ENCODE measurements around the gene KIFC3. TPM values are rescaled to one million over a fixed set of nuclear protein-coding genes. Genes with fewer than 3 reads are reported as not detected.
"Not testable (repeated sequence)": the region's sequence is repeated elsewhere in the genome, so short reads cannot be mapped to it uniquely, and the experiment has no call there.

KIFC3 gene
- total RNA-seq, 1 experiment from 2014 or later = 64.6 TPM

DNA sequence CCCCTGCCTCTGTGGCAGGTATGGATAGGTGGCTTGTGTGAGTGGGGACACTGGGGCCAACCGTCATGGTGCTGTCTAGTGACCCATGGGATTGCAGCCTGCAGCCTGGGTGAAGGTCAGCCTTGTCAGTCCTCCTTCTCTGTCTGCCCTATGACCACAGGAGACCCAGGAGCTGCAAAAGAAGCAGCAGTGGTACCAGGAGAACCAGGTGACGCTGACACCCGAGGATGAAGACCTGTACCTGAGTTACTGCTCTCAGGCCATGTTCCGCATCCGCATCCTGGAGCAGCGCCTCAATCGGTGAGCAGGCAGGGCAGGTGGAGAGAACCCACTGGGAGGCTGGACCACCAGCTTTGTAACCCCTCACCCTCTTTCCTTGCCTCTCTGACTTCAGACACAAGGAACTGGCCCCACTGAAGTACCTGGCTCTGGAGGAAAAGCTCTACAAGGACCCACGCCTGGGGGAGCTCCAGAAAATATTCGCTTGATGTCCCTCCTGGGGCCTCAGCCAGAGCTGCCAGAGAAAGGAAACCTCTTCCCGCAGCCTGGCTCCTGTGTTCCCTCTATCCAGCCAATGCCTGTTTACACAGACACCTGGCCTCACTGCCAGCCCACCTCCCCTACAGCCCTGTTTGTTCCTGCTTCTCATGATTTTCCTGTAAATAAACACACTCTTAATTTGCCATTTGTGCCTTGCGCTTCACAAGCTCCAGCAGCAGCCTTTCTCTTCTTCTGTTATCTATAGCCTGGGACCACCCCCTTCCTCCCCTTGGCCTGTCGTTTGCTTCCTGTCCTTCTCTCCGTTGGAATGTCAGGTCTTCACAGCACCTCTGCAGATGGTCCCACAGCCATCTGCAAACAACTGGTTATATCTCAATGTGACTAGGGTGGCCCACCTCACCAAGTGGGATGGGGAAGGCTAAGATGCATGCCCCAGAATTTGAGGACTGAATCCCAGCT is 71.2 kb downstream of the KIFC3 start:
- no TSS peak for BruUV-seq (replicated peaks)
- H3K27me3 Mint-ChIP-seq (ENCODE audit: unreplicated experiment) = peaks cover 43% of the 10 kb centered on the region
- peaks cover under 1% of the 10 kb centered on the region for H3K4me1 Mint-ChIP-seq (ENCODE audit: low read depth, unreplicated experiment)
- peaks cover 20% of the 10 kb centered on the region for H3K36me3 Mint-ChIP-seq (ENCODE audit: insufficient read depth, unreplicated experiment)
- intact Hi-C loops (cut with micrococcal nuclease; ENCODE audit: unreplicated experiment) = loop anchor here (10.0 kb wide), 1 partner anchor 394 kb away; the partner anchor contains the start of gene CFAP20
- CTCF ChIA-PET = interaction anchor here (0.5 kb wide), 3 partner anchors 60 to 149 kb away, joined by 3 to 9 read pairs (median 3); no protein-coding TSS in a partner anchor
- TF ChIP-seq, protein P1, sequence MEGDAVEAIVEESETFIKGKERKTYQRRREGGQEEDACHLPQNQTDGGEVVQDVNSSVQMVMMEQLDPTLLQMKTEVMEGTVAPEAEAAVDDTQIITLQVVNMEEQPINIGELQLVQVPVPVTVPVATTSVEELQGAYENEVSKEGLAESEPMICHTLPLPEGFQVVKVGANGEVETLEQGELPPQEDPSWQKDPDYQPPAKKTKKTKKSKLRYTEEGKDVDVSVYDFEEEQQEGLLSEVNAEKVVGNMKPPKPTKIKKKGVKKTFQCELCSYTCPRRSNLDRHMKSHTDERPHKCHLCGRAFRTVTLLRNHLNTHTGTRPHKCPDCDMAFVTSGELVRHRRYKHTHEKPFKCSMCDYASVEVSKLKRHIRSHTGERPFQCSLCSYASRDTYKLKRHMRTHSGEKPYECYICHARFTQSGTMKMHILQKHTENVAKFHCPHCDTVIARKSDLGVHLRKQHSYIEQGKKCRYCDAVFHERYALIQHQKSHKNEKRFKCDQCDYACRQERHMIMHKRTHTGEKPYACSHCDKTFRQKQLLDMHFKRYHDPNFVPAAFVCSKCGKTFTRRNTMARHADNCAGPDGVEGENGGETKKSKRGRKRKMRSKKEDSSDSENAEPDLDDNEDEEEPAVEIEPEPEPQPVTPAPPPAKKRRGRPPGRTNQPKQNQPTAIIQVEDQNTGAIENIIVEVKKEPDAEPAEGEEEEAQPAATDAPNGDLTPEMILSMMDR (IDR thresholded peaks at IDR 0.05; ENCODE audit: unreplicated experiment) = no peak
- no peak overlapping the region for H3K27ac Mint-ChIP-seq (ENCODE audit: unreplicated experiment)
- no peak for DNase-seq
- no peaks in the 10 kb centered on the region for H3K9me3 Mint-ChIP-seq (ENCODE audit: low read depth, unreplicated experiment)
- H3K4me3 Mint-ChIP-seq (ENCODE audit: low read depth, unreplicated experiment) = no peak overlapping the region

DNA sequence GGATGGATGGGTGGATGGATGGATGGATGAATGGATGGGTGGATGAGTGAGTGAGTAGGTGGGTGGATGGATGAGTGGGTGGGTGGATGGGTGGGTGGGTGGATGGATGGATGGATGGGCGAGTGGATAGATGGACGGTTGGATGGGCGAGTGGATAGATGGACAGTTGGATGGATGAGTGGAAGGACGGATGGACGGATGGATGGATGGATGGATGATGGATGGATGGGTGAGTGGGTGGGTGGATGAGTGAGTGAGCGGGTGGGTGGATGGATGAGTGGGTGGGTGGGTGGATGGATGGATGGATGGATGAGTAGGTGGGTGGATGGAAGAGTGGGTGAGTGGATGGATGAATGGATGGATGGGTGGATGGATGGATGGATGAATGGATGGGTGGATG is 72.4 kb downstream of the KIFC3 start:
- H3K4me3 Mint-ChIP-seq (ENCODE audit: low read depth, unreplicated experiment); H3K9me3 Mint-ChIP-seq (ENCODE audit: low read depth, unreplicated experiment); BruUV-seq (replicated peaks); H3K36me3 Mint-ChIP-seq (ENCODE audit: insufficient read depth, unreplicated experiment); DNase-seq; H3K27ac Mint-ChIP-seq (ENCODE audit: unreplicated experiment); CTCF ChIA-PET; H3K4me1 Mint-ChIP-seq (ENCODE audit: low read depth, unreplicated experiment): not testable (repeated sequence)
- peaks cover 55% of the 10 kb centered on the region for H3K27me3 Mint-ChIP-seq (ENCODE audit: unreplicated experiment)
- intact Hi-C loops (cut with micrococcal nuclease; ENCODE audit: unreplicated experiment) = loop anchor here (10.0 kb wide), 1 partner anchor 395 kb away; the partner anchor contains the start of gene CFAP20

DNA sequence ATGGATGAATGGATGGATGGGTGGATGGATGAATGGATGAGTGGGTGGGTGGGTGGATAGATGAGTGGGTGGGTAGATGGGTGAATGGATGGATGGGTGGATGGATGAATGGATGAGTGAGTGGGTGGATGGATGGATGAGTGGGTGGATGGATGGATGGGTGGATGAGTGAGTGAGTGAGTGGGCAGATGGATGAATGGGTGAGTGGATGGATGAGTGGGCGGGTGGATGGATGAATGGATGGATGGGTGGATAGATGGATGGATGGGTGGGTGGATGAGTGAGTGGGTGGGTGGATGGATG is 73.2 kb downstream of the KIFC3 start:
- peaks cover 55% of the 10 kb centered on the region for H3K27me3 Mint-ChIP-seq (ENCODE audit: unreplicated experiment)
- no peak overlapping the region for H3K4me3 Mint-ChIP-seq (ENCODE audit: low read depth, unreplicated experiment)
- no peaks in the 10 kb centered on the region for H3K4me1 Mint-ChIP-seq (ENCODE audit: low read depth, unreplicated experiment)
- CTCF ChIA-PET = no interaction called here
- H3K9me3 Mint-ChIP-seq (ENCODE audit: low read depth, unreplicated experiment) = no peaks in the 10 kb centered on the region
- TF ChIP-seq, protein P1 (IDR thresholded peaks at IDR 0.05; ENCODE audit: unreplicated experiment) = no peak
- H3K27ac Mint-ChIP-seq (ENCODE audit: unreplicated experiment) = no peak overlapping the region
- intact Hi-C loops (cut with micrococcal nuclease; ENCODE audit: unreplicated experiment) = no loop called here
- no peak for DNase-seq
- no TSS peak for BruUV-seq (replicated peaks)
- H3K36me3 Mint-ChIP-seq (ENCODE audit: insufficient read depth, unreplicated experiment) = peaks cover under 1% of the 10 kb centered on the region

DNA sequence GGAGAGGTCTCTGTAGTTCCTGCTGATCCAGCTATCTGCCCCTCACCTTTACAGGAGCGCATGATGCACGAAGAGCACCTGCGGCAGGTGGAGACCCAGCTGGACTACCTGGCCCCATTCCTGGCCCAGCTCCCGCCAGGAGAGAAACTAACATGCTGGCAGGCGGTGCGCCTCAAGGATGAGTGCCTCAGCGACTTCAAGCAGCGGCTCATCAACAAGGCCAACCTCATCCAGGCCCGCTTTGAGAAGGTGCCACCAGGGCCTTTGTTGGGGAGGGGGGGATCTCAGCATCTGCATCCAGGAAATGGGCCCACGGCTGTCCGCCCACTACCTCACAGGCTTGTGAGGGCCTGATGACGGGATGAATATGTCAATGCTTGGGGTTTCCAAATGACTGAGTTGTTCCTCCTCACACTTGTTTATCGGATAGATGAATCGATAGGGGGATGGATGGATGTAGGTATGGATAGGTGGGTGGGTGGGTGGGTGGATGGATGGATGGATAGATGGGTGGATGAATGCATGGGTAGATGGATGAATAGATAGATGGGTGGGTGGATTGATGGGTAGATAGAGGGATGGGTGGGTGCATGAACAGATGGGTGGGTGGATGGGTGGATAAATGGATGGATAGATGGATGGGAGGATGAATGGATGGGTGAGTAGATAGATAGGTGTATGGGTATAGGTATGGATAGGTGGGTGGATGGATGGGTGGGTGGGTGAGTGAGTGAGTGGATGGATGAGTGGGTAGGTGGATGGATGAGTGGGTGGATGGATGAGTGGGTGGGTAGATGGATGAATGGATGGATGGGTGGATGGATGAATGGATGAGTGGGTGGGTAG is 73.7 kb downstream of the KIFC3 start:
- H3K4me3 Mint-ChIP-seq (ENCODE audit: low read depth, unreplicated experiment) = no peak overlapping the region
- no peak overlapping the region for H3K27ac Mint-ChIP-seq (ENCODE audit: unreplicated experiment)
- BruUV-seq (replicated peaks) = no TSS peak
- H3K27me3 Mint-ChIP-seq (ENCODE audit: unreplicated experiment) = peaks cover 55% of the 10 kb centered on the region
- H3K4me1 Mint-ChIP-seq (ENCODE audit: low read depth, unreplicated experiment) = no peaks in the 10 kb centered on the region
- intact Hi-C loops (cut with micrococcal nuclease; ENCODE audit: unreplicated experiment) = no loop called here
- H3K36me3 Mint-ChIP-seq (ENCODE audit: insufficient read depth, unreplicated experiment) = no peaks in the 10 kb centered on the region
- DNase-seq = no peak
- TF ChIP-seq, protein P1 (IDR thresholded peaks at IDR 0.05; ENCODE audit: unreplicated experiment) = no peak
- H3K9me3 Mint-ChIP-seq (ENCODE audit: low read depth, unreplicated experiment) = no peaks in the 10 kb centered on the region
- CTCF ChIA-PET = no interaction called here

Data from Calu3 (cell line).